ENCODE results near the gene NPAS3. TPM values are rescaled to one million over a fixed set of nuclear protein-coding genes. Genes with fewer than 3 reads are reported as not detected.

Gene NPAS3
- polyA plus RNA-seq, 4 donors = 8.5 to 11.0 (median 10.7) TPM

GRCh38 chr14:33754261-33754660 is 815.6 kb downstream of the NPAS3 start:
- no peak for DNase-seq (ENCODE audit: low read depth in 4 of 4, low spot score in 3 of 4)

GRCh38 chr14:33755358-33755757 is 816.7 kb downstream of the NPAS3 start:
- DNase-seq (ENCODE audit: low read depth in 4 of 4, low spot score in 3 of 4) = no peak

GRCh38 chr14:33756833-33757232 is 818.2 kb downstream of the NPAS3 start:
- no peak for DNase-seq (ENCODE audit: low read depth in 4 of 4, low spot score in 3 of 4)

GRCh38 chr14:33758547-33758946 is 819.9 kb downstream of the NPAS3 start:
- DNase-seq (ENCODE audit: low read depth in 4 of 4, low spot score in 3 of 4) = no peak

DNA sequence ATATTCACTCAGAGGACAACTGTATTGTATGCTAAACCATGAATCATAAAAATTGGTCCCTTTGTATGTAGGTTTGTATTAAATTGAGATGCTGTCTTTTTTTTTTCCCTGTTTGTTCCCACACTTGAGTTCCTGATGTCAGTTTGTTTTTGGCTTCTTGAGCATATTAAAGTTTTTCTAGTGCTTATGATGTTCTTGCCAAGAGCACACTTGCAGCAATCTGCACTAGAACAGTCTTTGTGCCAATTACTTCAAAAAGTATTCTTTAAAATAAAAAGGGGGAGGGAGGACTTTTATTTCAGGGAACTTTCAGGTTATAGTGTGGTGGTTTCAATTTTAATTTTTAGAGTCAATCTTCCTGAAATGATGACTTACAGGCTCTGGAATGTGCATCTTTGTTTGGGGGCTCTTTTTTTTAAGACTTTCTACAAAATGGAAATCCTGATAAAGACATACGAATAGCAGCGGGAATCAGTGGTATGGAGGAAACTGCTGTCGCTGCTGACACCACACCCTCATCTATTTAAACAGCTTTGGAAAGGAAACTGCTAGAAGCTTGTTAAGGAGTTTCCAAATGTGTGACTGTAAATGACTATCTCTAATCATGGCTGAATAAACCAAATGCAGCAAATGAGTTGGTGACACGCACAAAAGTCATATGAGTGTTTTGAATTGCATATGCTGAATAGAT is 823.6 kb downstream of the NPAS3 start:
- DNase-seq (ENCODE audit: low read depth in 4 of 4, low spot score in 3 of 4) = no peak

GRCh38 chr14:33764876-33765650 is 826.4 kb downstream of the NPAS3 start:
- DNase-seq (ENCODE audit: low read depth in 4 of 4, low spot score in 3 of 4) = peak in 2 of 4 donors; percentile 7 to 23

DNA sequence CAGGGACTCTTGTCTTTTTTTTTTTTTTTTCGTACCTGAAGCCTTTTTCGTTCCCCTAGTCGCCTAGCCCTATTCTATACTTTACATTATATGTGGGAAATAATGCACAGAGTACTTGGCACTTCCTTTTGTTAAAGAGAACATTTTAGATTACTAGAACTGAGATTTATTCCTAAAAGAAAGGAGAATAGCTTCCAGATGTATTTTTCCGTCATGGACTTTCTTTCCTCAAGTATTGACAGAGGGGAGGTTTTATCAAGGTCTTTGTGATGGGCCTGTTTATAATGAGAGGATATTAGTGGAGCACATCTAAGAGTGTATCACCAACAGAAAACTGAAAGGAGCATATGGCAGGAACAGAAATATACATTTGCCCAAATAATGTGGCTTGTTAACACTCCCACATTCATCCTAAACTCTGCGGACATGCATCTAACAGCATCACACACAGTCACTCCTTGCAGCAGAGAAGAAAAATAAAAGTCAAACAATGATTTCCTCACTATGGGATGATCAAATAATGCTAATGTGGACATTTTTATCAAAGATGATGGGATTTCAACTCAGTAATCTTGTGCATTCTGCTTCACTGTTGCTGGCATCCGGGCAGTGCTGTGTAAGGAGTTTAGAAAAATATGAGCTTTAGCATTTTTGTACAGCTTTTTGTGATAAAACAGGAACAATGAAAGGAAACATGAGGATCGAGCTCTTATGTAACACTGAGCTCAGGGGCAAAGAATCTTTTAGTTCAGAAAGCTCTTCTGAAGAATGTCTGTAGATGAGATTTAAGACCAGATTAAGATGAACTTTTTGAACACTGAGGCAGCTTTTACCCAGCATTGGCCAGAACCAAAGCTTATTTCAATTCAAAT is 829.1 kb downstream of the NPAS3 start:
- no peak for DNase-seq (ENCODE audit: low read depth in 4 of 4, low spot score in 3 of 4)

DNA sequence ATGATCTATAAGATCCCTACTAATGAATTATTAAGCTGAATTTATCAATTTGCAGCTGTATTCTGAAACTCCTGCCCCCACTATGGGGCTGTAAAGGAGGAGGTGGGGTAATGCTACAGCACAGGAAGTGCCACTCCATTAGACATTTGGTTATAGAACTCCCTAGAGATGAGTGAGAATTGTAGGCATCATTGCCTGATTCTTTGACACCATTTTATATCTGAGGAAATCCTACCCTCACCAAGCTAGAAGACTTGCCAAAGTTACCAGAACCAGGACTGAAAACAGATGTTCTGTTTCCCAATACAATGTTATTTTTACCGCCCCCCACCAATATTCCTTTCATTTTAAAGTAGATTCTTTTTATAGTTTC is 829.8 kb downstream of the NPAS3 start:
- DNase-seq (ENCODE audit: low read depth in 4 of 4, low spot score in 3 of 4) = no peak

DNA sequence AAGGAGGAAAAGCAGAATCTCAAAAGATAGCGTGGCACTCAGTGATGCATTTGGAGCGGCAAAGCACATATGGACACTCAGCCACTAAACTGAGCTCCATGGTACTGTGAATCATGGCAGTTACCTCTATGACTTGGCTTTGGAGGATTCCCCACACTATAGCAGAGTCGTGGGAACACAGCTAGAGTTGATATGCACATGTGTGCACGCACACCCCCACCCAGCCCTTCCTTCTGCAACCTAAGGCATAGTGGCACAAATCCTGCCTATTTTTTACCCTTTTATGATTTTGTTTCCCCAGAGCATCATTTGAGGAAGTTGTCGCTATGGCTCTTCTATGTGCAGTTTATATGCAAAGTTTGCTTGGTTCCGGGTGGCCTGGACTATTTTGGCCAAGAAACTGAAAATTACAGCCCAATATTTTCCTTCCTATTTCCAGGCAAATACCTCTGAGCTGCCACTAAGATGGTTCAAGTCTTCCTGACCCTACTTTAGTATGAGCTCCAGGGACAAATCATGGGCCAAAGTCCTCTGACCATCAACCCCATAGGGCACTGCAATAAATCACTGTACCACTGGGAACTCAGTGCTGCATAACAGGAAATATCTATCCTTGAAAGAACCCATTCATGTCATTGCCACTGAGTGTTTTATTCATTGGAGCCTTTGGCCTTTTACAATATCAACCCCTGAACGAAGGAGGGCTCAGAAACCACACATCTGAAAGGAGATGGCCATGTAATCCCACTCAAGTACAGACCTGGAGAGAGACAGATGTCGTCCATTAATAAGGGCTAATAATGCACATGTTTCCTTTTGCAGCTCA is 834.7 kb downstream of the NPAS3 start:
- no peak for DNase-seq (ENCODE audit: low read depth in 4 of 4, low spot score in 3 of 4)

DNA sequence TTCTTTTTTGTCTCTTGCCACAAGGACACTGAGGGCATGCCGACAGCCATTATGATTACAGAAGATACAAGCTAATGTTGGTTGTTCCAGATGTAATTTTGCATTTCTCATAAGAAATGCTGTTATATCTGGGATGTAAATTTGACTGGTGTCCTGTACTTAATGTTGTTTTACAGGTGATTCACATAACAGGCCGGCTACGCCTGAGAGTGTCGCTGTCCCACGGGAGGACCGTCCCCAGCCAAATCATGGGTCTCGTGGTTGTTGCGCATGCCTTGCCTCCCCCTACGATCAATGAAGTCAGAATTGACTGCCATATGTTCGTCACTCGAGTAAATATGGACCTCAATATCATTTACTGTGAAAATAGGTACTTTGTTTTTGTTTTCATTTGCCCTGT is 835.5 kb downstream of the NPAS3 start:
- DNase-seq (ENCODE audit: low read depth in 4 of 4, low spot score in 3 of 4) = no peak

- DNase-seq (ENCODE audit: low read depth in 4 of 4, low spot score in 3 of 4) = no peak
Measured at GRCh38 chr14:33774723-33775470, 836.2 kb downstream of the NPAS3 start.

GRCh38 chr14:33776871-33777270 is 838.2 kb downstream of the NPAS3 start:
- no peak for DNase-seq (ENCODE audit: low read depth in 4 of 4, low spot score in 3 of 4)

DNA sequence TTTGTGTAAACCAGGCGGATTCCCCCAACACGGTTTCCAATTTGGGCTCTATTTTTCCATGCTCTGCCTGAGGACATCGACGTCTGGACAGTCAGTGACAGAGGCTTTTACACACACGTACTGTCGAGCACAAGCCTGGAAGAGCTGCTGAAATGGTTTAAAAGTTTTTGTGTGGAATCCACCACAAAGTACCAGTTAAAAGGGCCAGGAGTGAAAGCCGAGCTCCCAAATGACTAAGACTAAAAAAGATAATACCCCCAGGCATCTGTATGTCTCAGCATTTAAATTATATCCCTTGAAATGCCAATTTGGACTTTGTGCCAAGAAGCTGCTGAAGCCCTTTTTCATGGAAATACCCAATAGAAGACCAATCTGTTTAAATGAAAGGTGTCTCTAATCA is 839.0 kb downstream of the NPAS3 start:
- DNase-seq (ENCODE audit: low read depth in 4 of 4, low spot score in 3 of 4) = no peak

DNA sequence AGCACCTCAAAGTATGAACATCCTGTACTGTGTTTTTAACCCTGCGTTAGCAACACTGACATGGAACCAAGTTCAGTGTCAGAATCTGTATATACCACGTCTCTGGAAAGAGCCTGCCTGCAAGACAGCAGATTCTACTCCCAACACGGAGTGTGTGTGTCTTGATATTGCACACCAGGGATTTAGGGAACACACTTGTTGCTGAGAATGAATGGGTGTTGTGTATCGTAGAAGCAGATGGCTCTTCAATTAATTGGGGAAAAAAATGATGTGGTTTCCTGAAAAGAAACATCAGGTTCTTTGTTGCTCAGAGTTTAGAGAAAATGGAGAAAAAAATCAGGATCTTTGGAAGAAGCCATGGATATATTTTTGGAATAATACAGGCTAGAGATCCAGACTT is 841.4 kb downstream of the NPAS3 start:
- DNase-seq (ENCODE audit: low read depth in 4 of 4, low spot score in 3 of 4) = no peak

DNA sequence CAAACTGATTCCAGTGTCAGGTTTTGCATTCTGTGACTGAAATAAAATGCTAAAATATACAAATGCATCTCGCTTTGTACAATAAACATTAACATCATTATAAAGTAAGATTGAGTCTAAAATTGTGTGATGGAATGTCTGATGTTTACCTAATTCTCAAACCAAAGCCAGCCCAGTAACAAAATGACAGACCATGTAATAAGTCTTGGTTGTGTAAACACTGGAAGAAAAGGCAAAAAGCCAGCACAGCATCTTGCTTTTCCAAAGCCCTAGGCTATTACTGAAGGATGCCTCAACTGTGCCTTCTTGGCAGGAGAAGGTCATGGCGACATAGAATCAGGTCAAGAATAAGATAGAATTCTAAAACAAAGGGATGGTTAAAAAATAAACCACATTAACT is 842.6 kb downstream of the NPAS3 start:
- DNase-seq (ENCODE audit: low read depth in 4 of 4, low spot score in 3 of 4) = no peak

GRCh38 chr14:33782923-33783322 is 844.2 kb downstream of the NPAS3 start:
- no peak for DNase-seq (ENCODE audit: low read depth in 4 of 4, low spot score in 3 of 4)

DNA sequence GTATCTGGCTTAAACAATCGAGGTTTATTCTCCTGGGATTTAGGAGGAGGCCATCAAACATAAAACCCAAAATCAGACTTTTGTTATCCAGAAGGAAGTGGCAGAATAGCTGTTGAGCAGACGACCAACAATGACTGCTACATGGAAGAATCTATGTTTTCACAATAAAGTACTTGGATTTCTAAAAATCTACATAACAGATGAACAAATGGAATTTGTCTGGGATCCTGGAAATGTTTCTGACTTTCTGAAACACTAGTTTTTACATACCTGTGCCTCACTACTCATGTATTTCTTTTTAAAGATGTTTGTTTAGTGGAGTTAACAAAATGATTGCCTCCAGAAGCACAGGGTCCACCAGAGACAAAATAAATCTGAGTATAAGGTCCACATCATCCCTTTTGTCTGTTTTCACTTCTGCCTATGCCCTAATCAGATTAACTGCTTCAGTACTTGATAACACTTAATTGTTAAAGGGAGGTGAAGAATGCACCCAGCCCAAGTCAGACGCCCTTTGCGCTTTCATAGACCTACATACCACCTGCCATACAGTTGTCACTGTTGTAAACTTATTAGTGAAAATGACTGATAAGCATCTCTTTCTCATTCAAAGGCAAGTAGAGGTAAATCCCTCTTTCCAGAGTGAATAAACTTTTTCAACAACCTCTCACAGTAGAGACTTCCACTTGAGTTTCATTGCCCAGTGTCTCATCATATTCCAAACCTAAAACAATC is 847.6 kb downstream of the NPAS3 start:
- no peak for DNase-seq (ENCODE audit: low read depth in 4 of 4, low spot score in 3 of 4)

DNA sequence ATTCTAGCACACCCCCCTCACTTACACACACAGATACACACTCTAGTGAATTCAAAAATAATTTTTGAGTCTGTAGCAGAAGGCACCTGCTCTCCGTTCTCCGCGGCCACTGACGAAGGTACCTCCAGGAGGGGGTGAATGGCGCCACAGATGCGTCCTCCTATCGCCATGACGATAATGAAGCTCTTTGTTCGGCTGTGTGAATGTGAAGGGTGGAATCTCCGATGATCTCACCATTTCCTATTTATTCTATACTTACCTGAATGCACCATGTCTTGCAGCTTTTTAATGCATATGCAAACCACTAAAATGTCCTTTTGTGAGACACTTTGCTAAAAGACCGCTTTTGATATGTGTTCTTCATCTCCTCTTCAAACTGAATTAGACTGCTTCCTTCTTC is 849.5 kb downstream of the NPAS3 start:
- DNase-seq (ENCODE audit: low read depth in 4 of 4, low spot score in 3 of 4) = no peak

GRCh38 chr14:33790996-33791395 is 852.3 kb downstream of the NPAS3 start:
- no peak for DNase-seq (ENCODE audit: low read depth in 4 of 4, low spot score in 3 of 4)
